Right atrium auricular region (tissue), 2 donors: Measurements from ENCODE around the gene LTO1. TPM values are rescaled to one million over a fixed set of nuclear protein-coding genes. Genes with fewer than 3 reads are reported as not detected.

Experiments
- DNase-seq: peaks from one replicate; pipeline ENCODE4 v3.0.0-alpha.2; 2019; ENCODE audit warnings: low spot score
- H3K27ac ChIP-seq, 2 donors: fragments of 200-600 bp; sonication (generic); 1 replicate in 1 of 2; 2 replicates in 1 of 2; pipeline ENCODE4 v1.5.1; 2016 to 2019
- H3K27me3 ChIP-seq, 2 donors: fragments of 200-600 bp; sonication (generic); one replicate each; pipeline versions ENCODE4 v1.5.1 to v1.6.0; 2017 to 2019
- H3K36me3 ChIP-seq: fragments of 200-600 bp; sonication (generic); one replicate; pipeline ENCODE4 v1.5.1; 2016
- H3K4me1 ChIP-seq, 2 donors: fragments of 200-600 bp; sonication (generic); one replicate each; pipeline versions ENCODE4 v1.5.1 to v1.6.0; 2017 to 2019
- H3K4me3 ChIP-seq, 2 donors: fragments of 200-600 bp; sonication (generic); 1 replicate in 1 of 2; 2 replicates in 1 of 2; pipeline ENCODE4 v1.5.1; 2017 to 2019; ENCODE audit warnings: mild to moderate bottlenecking in 1 of 2, moderate library complexity in 1 of 2
- H3K9me3 ChIP-seq, 2 donors: fragments of 200-600 bp; sonication (generic); one replicate each; pipeline ENCODE4 v1.5.1; 2019
- total RNA-seq, 2 donors: library from RNA; depleted of rRNA; stranded (reverse); fragments of >200 nt; gene quantifications; one replicate each; pipeline ENCODE4 v1.1.0, GENCODE V29; 2016
- TF ChIP-seq, protein P1 (sequence below), 2 donors: fragments of 200-600 bp; sonication (generic); IDR thresholded peaks; one replicate each; pipeline ENCODE4 v1.5.1; 2019; ENCODE audit warnings: antibody characterized with exemption in 2 of 2

The LTO1 gene
- total RNA-seq, 2 donors from 2014 or later, result 4.7 to 6.0 TPM

DNA sequence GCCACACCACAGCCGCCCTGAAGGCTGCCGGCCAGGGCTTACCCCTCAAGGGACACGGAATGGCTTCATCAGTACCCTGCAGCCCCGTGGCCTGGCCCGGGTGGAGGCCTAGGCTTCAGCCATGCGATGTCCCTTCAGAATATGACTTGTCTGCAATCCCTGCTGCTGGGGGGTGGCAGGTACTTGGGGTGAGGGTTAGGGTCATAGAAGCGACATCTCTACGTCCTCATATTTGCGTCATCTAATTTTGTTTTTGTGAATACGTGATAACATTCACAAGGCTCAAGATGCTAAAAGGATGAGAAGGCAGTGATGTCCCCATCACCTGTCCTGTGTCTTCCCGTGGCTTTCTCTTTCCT, 27.8 kb downstream of the LTO1 start:
- Histone ChIP-seq H3K9me3 (no peaks in the 10 kb centered on the region), H3K4me3 (no peak overlapping the region), H3K4me1 (peaks cover 0 to 40% of the 10 kb centered on the region in 2 donors), H3K27ac (peak overlapping the region in 1 of 2 donors; percentile 10), H3K27me3 (no peaks in the 10 kb centered on the region), H3K36me3 (peaks cover 45% of the 10 kb centered on the region)
- no peak for DNase-seq
- TF ChIP-seq, protein P1, sequence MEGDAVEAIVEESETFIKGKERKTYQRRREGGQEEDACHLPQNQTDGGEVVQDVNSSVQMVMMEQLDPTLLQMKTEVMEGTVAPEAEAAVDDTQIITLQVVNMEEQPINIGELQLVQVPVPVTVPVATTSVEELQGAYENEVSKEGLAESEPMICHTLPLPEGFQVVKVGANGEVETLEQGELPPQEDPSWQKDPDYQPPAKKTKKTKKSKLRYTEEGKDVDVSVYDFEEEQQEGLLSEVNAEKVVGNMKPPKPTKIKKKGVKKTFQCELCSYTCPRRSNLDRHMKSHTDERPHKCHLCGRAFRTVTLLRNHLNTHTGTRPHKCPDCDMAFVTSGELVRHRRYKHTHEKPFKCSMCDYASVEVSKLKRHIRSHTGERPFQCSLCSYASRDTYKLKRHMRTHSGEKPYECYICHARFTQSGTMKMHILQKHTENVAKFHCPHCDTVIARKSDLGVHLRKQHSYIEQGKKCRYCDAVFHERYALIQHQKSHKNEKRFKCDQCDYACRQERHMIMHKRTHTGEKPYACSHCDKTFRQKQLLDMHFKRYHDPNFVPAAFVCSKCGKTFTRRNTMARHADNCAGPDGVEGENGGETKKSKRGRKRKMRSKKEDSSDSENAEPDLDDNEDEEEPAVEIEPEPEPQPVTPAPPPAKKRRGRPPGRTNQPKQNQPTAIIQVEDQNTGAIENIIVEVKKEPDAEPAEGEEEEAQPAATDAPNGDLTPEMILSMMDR (IDR thresholded peaks at IDR 0.05), result no peak

DNA sequence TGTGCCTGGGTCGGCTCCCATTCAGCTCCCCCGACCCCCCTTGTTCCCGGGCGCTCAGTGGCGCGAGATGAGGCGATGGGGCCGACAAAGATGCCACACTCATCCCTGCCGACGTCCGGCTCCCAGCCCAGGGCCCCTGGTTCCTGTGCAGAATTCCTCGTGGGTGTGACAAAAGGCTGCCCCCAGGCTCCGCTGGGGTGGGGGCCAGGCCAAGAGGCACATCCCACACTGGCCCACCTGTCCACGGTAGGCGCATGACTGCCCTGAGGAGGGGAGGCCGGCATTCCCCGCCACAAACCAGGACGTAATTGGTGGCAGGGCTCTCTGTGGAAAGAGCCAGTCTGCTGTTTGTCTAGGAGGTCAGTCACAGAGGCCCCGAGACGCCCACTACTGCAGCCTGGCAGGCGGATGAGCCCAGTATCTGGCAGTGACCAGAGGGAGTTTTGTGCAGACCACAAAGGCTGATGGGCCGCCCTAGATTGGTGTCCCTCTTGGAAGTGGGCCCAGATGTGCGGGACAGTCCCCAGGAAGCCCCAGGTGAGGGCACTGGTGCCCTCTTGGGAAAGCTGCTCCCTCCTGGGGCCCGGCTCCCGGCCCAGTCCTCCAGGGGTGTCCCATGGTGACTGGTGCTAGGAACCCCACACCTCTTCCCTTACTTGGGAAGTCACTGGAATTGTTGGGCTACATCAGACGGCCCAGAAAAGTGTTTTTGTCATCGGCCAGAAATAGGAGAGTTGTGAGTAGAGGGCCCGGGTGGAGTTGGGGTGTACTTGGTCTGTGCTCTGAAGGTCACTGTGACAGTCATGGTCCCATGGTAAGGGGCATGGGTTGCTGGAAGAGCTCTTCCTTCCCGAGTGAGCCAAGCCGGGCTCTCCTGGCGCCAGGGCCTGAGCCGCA, 28.4 kb downstream of the LTO1 start:
- no peak for DNase-seq
- Histone ChIP-seq H3K9me3 (no peaks in the 10 kb centered on the region), H3K27me3 (no peaks in the 10 kb centered on the region), H3K4me1 (peaks cover 0 to 40% of the 10 kb centered on the region in 2 donors), H3K27ac (peak overlapping the region; percentile 10 to 25), H3K36me3 (peaks cover 39% of the 10 kb centered on the region), H3K4me3 (no peak overlapping the region)
- TF ChIP-seq, protein P1 (IDR thresholded peaks at IDR 0.05), result no peak

DNA sequence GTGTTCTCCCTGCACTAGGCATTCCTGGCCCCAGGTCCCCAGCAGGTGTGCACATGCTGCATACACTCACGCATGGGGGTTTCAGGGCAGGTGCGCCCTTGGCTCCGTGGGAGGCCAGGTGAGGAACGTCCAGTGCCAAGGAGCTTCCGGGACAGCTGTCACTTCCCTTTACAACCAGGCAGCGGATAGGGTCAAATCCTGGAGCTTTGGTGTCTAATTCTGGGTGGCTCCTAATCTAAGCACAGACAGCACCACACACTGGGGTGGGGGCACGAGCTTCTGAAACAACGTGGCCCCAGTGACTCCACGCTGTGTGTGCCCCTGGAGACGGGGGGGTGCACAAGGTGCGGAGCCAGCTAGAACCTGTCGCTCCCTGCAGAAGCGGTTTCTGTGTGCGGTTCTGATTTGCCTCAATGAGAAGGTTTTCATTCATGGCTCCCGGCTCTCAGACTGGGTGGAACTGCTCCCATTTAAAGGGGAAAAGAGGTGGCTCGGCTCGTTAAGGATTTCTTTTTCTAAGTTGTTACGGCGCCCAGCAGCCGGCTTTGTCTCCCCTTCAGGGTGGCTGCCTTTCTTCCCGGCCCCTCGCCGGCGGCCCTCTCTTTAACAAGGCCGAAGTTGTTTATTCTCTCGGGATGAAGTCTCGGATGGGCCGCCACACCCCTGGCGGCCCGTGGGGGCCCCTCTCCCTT, 29.2 kb downstream of the LTO1 start:
- no peak for DNase-seq
- Histone ChIP-seq H3K27ac (peak overlapping the region in 1 of 2 donors; percentile 10), H3K4me3 (no peak overlapping the region), H3K36me3 (peaks cover 31% of the 10 kb centered on the region), H3K9me3 (no peaks in the 10 kb centered on the region), H3K4me1 (peaks cover 0 to 40% of the 10 kb centered on the region in 2 donors), H3K27me3 (no peaks in the 10 kb centered on the region)
- TF ChIP-seq, protein P1 (IDR thresholded peaks at IDR 0.05), result no peak

DNA sequence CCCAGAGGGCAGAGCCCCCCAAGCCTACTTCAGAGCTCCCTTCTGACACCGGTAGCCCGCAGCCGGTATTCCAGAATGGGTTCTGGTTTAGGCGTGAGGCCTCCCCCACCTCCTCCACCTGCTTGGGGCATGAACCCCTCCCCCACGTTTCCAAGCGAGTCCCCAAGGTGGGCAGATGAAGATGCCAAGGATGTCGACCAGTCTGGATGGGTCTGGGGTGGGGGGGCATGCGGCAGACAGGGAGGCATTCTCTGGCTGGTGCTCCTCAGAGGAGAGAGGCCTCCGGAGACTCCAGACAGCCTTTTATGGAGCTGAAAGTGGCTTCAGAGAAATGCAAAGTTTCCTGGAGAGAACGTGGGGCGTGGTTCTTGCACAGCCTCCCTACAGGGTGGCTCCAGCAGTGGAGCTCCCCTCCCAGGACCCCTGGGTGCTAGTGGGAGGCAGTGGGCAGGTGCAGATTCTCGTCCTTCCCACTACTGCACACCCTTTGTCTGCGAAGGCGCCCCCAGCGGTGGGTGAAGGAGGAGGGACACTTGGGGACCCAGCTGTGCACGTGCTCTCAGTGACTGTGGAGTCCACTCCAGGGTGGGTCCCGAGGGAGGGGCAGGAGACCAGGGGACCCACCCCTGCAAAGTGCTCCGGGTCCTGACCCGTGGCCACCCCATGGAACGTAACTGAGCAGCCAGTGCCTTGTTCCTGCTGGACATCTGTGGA, 30.0 kb downstream of the LTO1 start:
- Histone ChIP-seq H3K27me3 (no peaks in the 10 kb centered on the region), H3K36me3 (peaks cover 23% of the 10 kb centered on the region), H3K9me3 (no peaks in the 10 kb centered on the region), H3K4me1 (peaks cover 0 to 48% of the 10 kb centered on the region in 2 donors), H3K4me3 (no peak overlapping the region), H3K27ac (peak overlapping the region; percentile 94 to 97)
- DNase-seq, result no peak
- TF ChIP-seq, protein P1 (IDR thresholded peaks at IDR 0.05), result no peak

DNA sequence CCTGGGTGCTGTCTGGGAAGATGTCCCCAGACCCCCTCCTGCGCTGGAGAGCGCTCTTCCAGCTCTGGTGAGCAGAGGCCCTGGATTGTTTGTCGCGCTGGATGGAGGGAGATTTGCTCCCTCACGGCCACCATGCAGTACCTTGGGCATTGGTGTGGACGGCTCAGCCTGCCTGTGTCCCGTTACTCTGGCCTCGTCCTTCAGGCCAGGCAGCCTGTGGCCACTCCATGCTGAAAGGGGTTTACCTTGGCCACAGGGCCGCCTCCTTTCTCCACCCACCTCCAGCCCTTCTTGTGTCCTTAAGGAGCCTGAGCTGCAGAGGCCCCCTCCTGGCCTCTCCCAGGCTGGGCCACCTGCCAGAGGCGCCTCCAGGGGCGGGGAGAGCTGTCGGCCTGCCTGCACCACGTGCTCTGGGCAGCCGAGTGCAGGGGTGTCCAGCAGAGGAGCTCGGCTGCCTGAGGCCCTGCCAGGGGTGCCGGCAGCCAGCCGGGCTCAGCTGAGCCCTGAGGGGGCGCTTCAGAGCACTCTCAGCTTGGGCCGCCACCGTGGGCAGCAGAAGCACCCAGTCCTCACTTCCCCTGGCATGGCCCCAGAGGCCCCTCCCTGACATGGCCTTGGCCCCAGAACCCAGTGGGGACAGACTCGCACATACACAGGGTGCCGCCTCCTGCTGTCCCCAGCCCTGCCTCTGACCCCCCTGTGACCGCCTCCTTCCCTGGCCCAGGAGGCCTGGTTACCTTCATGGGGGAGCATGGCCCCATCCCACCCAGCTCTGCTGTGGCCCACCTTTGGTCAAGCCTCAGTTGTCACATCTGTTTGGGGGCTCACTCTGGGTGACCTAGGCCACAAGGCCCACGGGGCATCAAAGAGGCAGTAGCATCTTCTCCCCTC, 30.8 kb downstream of the LTO1 start:
- DNase-seq, result peak; percentile 72
- Histone ChIP-seq H3K4me3 (peak overlapping the region in 1 of 2 donors; percentile 15), H3K27me3 (no peaks in the 10 kb centered on the region), H3K9me3 (no peaks in the 10 kb centered on the region), H3K27ac (peak overlapping the region; percentile 94 to 97), H3K36me3 (peaks cover 15% of the 10 kb centered on the region), H3K4me1 (peaks cover 0 to 56% of the 10 kb centered on the region in 2 donors)
- TF ChIP-seq, protein P1 (IDR thresholded peaks at IDR 0.05), result peak; percentile 28 to 67
